ENCODE results near the gene MEGF11.

GRCh38 chr15:66252685-66253417 is 699 bp downstream of the MEGF11 start:
- TF ChIP-seq POLR2AphosphoS5 (IDR thresholded peaks at IDR 0.05), result no peak
- TF ChIP-seq CTCF (IDR thresholded peaks at IDR 0.05), result no peak

All from breast epithelium (tissue), 3 donors.